Colon (tissue), 2 donors: ENCODE measurements around the gene DMGDH.

ENCODE experiments used
- FAIRE-seq: peaks from 2 replicates; lab custom pipeline; 2012; peaks lifted over from hg19 to GRCh38; lab: Jason Lieb, UNC
- donor health status: control.
- donor health status: control.

DMGDH gene

DNA sequence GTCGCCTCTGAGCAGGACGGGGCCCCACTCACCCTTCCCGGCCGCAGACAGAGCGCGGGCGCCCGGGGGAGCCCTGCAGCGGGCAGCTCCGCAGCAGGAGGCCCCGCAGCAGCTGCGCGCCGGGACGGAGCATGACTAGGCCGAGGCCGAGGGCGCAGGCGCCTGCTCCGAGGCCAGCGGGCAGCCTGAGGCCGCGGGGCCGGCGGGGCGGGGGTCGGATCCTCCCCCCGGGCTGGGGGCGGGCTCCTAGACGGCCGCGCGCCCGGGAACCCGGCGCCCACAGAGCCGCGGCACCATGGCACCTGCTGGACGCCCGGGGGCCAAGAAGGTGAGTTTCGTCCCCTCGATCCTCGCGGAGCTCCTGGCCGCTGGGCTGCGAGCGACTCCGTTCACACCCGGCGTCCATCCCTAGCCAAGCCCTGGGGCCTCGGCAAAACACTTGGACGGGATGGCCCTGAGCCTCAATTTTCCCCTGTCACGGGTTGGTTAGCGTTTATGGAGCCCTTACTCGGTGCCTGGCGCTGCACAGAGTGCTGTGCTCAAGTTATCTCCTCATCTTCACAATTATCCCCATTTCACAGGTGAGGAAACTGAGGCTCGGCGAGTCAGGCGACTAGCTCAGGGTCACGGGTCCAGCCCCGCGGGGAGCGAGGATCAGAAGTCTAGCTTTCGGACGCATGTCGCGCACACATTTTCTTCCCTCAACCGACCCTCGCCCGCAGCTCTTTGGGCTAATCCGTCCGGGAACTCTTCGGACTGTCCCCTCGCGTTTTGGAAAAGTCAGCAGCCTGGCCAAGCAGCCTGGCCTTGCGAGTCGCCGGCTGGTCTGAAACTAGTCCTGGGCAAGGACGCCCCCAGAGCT, at the start of gene DMGDH, which contains the start of gene BHMT2:
Gene DMGDH (minus strand): TSS at position 187 of the 862 bp plus-strand sequence. CDS start 54 bp downstream, at position 133.
Gene BHMT2 (plus strand): TSS at position 280 of the 862 bp plus-strand sequence. CDS start 16 bp downstream, at position 296.
- no peak for FAIRE-seq

DNA sequence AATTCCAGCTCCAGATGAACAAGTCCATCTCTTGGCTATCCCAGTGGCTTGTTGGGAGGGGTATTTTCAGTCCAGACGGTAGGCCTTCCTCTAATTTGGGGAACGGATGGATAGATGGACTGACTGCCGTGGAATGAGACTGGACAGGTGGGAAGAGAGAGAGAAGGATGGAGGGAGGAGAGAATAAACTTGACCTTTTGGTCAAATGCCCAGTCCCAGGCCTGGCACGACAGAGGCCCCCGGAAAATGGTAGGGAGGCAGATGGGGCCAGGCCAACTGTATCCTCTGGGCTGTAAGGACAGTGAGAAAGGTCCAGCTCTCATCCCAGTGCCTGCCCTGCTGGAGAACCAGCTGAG, 43.2 kb upstream of the DMGDH start:
- no peak for FAIRE-seq

DNA sequence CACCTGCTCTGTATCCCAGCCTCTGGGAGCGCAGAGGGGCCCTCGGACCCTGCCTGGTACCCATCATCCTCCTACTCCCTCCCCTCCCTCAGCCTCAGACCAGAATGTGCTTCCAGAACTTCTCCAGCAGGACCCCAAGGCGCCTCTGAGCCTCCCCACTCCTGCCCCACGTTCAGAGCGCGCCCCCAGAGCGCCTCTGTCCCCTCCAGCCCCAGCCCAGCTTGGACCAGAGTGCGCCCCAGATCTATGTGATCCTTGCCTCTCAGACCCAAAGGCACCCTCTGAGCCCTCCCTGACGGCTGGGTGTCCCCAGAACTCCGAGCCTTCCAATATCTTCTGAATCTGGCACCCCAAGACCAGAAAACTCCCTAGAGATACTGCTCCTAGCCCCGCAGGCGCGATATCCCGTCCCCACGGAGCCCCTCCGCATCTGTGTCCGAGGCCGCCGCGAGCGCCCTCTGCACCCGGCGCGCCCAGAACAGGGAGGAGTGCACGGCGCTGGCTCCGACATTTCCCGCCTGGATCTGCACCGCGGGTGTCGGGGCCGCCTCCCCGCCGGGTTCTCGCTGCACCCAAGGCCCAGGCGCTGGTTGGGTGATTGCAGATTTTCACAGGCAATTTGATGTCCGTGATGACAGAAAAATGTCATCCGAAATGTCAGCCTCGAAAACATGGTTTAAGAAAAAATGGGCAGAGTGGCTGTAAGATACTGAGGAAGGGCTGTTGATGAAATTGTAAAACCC, 42.7 kb upstream of the DMGDH start:
- FAIRE-seq = no peak

DNA sequence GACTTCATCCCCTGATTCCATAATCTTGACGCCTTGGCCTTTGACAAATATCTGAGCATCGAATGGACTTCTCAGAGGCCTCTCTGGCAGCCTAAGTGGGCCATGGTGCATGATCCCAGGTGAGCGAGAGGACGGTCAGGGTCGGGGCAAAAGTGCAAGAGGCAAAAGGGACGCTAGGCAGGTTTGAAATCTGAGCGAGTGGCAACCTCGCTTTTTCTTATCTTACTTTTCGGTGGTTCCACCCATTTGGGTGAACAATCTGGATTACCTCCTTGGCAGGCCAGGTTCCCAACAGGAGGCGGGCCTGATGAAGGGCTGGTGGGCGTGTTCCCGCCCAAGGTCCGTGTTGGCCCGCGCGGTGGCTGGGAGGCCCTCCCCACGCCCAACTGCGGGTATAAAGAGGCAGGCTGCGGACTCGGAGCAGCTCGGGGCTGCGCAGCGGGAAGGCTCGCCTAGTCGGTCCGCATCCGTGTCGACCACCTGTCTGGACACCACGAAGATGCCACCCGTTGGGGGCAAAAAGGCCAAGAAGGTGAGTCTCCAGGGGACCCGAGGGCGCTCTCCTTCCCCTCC, 42.0 kb upstream of the DMGDH start, which contains the start of gene BHMT:
Gene BHMT (plus strand): TSS at position 423 of the 573 bp plus-strand sequence. CDS start 77 bp downstream, at position 500.
- no peak for FAIRE-seq

DNA sequence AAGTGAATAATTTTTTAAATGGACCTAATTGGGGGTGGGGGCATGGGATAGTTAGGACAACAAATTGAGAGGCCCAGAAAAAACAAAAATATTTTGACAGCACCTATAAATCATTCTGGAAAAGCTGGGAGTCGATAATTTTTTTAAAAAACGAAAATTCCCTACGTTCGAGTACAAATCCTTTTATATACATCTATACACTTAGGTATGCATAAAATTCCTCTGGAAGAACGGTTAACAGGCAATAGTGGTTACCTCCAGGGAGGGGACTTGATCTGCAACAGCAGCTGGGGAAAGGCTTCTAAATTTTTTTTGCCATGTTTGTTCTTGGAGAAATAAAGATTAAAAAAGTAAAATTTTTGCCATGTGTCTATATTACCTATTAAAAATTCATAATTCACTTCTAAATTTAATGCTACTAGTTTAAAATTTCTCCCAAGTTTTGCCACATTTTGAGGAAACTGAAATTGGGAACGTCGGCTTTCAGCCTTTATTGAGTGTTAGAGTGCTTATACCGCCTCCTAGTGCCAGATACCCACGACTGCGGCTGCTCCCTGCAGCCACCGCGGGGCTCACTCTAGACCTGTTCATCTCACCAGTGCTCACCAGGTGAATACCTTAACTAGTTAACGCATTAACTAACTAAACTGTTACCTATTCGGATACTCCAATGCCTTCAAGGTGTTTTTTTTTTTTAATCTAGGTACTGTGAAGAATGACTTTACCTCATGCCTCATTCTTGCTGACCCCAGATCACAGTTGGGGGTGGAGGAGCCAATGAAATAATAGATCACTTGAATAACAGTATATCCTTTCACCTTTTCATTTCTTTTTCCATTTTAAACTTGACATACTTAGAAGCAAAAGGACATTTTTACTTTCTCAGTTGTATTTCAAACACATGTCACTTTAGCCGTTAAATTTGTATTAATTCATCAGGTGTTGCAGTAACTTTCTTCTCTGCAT, 40.3 kb upstream of the DMGDH start:
- FAIRE-seq = no peak

DNA sequence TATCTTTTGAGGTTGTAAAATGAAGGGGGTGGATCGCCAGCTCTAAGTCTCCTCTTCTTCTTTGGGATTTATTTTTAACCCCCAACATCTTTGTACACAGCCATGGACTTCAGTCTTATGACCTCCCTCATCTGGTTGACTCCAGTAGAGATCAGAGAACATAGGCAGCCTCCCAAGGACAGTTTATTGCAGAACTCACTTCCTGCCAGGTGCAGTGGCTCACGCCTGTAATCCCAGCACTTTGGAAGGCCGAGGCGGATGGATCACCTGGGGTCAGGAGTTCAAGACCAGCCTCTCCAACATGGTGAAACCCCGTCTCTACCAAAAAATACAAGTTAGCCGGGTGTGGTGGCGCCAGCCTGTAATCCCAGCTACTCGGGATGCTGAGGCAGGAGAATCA, 39.3 kb upstream of the DMGDH start:
- FAIRE-seq = no peak

DNA sequence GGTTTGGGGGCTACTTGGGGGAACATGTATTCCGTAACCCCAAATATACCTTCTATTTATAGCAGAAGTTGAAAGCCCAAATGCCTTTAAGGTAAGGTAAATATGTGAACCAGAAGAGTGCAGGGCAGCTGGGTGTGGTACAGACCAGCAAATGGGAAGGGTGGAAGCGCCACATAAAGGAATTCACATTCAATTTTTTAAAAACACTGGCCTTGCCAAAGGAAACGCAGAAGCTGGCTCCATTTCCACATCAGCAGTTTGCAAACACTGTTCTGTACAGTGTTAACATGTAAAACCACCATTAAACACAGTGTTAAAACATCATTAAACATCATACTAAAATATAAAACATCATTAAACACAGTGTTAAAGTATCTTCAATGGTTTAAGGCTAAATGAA, 38.6 kb upstream of the DMGDH start:
- no peak for FAIRE-seq

DNA sequence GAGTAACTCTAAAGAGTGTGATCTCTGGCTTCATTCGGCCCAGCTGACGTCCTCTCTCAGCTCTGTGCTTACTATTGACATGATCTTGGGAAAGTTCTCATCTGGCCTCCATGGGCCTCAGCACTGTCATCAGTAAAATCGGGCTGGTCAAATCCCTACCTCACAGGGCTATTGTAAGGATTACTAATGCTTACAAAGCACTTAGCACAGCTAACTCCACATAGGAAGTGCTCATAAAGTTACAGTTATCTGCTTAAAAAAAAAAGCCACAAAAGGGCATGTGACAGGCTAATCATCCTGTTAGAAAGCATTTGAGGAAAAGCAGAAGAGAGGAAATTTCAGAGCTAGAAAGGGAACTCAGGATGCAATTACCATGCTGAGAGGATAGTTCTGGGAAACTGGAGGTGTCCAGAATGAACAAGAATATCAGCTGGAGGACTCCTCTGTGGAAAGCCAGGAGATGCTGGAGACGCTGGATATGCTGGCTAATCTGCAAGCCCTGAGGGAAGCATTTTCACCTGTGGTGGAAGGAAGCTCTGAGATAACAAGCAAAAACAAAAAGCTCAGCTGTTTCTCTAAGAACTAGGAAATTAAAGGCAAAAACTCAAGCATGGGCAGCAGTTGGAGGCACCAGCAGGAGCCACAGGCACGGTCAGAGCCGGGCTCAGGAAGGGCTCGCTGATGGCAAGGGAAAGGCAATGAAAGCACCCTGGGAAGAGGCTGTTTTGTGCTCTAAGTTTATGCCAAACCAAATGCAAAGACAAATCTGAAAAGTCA, 37.7 kb upstream of the DMGDH start:
- no peak for FAIRE-seq

DNA sequence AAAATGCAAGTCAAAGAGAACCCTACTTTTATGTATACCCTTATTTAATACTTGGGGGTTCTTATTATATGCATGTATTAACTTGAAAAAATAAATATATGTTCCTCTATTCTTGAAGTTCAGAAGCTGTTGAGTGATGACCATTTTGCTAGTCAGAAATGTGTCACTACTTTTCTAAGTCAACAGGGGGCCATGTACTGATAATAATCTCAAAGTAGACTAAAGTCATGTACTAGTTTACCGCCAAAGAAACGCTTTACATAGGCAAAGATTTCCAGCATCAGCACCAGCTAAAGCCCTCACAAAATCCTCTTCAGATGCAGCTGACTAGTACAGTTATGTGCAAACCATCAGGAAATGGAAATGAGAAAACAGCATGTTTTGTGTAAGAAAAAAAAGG, 36.4 kb upstream of the DMGDH start:
- no peak for FAIRE-seq

DNA sequence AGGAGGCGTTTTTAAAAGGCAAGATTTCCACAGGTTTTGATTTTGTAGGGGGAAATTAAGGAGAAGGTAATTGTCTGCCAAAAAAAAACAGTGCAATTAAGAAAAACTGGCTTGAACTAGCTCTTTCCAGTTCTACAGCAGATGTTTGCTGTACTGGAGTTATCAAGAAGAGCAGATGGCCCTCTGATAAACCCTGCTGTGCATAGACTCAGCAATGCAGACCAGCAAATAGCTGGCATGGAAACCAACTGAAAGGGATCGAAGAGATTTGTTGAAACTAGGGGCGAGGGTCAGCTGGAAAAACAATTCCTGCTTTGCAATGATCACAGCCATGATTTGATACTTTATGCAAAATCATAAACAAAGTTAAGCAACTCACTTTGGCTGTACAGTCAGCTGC, 24.3 kb upstream of the DMGDH start:
- no peak for FAIRE-seq

DNA sequence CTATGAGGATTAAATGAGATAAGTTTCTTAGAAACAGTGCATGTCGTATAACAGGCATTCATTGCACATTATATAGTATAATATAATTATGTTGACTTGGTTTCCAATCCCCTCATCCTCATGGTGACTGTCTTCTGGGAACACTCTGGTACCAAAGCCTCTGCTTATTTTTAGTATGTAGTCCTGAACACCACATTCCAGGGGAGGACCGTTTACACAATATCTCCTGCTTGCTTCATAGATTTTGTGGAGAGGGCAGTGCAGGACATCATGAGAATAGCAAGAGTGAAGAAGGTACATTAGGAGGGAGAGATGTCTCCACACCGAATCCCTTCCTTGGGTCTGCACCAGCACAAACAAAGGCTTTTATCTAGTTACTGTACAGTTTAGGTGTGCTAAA, 21.6 kb upstream of the DMGDH start:
- no peak for FAIRE-seq

DNA sequence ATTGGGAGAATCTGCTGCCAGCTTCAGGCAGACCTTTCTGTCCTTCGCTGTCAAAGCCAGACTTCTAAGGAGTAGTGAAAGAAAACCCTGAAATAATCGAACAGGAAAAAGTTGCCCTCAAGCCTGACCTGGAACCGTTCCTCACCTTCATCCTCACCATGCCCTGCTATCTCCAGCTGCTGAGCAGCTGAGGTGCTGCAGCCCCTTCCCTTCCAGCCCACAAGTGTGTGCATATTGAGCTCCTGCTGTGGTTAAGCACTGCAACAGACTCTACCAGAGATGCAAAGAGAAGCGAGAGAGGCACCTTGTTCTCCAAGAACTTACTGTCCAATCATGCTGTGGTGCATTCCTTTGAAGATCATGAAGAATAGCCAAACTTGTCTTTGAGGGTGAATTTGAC, 19.0 kb upstream of the DMGDH start:
- no peak for FAIRE-seq

DNA sequence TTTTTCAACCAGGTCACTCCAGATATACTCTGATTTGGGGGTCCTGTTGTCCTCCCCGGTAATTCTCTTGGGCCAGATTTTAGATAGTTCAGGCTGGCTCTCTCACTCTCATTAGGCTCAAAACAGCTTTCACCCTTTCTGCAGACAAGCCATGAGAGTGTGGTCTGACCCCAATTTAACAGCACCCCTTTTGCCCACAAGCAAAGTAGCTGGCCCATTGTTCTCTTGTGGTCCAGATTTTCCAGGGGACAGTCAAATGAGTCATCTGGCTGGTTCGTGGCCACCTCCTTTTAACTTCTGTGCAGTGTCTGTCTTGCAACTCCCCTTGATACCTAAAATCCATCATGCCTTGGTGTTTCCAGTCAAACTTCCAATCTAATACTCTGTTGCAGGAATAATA, 16.6 kb upstream of the DMGDH start:
- FAIRE-seq = no peak

DNA sequence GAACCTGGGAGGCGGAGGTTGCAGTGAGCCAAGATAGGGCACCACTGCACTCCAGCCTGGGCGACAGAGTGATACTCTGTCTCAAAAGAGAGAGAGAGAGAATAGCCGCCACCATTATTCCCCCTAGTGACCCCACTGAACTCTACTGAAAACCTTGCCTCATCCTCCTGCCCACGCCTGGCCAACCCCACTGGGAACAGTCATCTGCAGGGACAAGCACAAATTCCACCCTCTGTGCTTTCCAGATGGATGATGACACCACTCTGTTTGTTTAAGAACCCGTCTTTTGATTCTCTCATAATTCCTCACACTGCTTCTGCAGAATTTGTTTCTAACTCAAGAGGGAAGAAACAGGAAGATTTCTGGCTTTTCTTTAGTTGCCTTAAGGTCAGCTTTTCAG, 12.3 kb upstream of the DMGDH start:
- FAIRE-seq = no peak

DNA sequence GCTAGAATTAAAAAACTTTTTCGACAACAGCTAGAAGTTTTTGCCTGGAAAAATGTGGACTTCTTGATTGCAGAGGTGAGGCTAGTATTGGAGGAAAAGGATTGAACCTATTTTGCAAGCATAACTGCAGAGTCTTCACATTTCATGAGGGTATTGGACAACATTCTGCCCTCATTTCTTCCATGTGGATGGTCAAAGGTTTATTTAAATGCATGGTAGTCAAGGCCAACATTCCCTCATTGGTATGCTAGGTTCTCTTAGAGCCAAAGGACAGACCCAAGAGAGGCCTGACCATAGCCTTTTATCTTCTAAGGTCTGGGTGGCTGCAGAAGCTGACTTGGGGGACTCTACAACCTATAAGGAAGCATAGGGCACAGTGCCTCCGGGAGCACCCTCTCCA, 11.3 kb upstream of the DMGDH start:
- no peak for FAIRE-seq

DNA sequence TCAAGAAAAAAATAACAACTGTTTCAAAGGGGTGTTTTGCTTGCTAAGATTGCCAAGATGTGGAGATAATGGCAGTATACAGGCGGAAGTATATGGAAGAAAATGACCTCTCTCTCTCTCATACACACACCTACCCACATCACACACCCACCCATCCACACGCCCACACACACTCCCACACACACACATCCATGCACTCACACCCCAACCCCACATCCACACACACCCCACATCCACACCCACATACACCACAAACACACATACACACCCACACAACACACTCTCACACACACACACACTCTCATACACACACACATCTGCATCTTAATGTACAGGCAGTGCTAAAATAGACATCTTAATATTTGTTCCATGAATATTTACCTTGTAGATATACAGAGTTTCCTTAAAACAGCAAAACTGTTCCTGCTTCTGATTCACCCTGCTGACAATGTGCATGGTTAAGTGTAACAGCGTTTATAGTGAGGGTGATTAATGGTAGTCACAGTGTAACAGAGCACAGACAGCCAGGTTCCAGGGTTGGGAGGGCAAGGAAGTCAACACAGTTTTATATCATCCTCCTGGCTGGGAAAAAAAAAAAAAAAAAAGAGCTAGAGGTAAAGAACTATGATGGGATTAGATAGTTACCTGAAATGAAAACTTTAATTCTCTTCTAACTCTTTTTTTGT, 8.3 kb upstream of the DMGDH start:
- no peak for FAIRE-seq

DNA sequence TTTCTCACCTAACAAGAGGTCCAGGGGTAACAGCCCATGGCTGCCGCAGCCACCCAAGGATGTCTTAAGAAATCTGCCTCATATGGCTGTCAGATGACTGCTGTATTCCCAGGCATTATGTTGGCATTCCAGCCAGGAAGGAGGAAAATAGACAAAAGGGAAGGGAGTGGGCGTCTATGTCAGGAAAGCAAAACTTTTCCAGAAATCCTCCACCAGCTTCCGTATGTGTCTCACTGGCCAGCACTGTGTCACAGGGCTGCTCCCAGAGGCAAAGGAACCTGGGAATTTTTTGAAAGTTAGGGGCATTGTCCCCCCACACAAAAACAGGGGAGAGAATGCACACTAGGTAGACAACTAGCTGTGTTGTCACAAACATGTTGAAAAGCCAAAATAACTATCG, 7.3 kb upstream of the DMGDH start:
- FAIRE-seq = no peak

DNA sequence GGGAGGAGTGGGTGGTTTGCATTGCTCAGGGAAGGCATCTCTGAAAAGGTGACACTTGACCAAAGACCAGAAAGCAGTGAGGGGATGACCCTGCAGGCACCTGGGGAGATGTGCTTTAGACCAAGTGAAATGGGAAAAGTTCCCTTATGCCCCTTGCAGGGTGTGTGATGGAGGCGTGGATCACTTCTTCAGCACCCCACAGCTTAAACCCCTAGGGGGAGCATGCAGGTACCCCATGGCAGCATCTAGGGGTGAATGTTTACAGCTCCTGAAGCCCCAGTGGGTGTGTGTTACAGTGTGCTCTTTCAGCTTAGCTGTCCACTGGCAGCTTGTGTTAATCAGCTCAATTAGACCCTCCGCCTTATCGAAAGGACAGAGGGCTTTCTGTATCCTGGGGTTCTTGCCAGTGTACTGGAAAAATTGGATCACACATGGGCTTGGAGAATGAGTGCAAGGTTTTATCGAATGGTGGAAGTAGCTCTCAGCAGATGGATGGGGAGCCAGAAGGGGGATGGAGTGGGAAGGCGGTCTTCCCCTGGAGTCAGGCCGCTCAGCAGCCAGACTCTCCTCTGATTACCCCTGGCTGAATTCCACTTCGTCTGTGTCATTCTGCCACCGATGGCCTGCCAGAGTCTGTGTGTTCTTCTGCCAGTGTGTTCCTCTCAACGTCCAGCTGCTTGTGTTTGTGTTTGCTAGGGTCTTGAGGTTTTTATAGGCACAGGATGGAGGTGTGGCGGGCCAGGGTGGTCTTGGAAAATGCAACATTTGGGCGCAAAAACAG, 6.4 kb upstream of the DMGDH start:
- FAIRE-seq = no peak

DNA sequence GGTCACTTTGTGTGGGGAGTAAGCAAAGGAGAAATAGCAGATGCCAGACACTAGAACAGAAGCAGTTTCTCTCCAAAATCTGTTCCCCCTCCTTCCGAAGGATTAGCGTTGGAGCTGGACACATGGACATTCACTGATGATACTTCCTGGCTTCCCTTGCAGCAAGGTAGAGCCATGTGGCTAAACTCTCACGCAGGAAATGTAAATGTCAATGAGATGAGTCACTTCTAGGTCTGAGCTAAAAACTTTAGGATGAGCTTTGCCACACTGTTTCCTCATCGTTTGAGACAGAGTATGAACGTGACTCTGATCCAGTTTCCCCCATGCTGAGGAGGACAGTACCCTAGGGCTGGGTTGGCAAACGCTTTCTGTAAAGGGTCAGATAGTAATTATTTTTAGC, 5.2 kb upstream of the DMGDH start:
- FAIRE-seq = no peak

DNA sequence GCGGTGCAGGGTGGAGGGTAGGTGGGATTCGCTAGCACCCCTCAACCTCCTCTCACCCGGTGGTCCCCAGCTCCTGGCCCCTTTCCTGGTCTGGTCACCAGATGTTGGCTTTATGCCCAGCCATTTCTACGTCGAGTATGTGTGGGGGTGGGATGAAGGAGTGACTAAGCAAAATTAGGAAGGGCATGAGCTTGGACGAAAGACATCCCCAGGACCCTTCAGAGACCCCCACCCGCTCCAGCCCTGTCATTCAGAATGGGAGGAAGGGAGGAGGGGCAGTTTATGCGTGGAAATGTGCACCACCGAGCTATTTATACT, 835 bp upstream of the DMGDH start:
- FAIRE-seq = no peak
